ENCODE measurements around the gene TGFBI. TPM values are rescaled to one million over a fixed set of nuclear protein-coding genes. Genes with fewer than 3 reads are reported as not detected.

Gene TGFBI
- total RNA-seq, 2 experiments from 2014 or later = 0.58 to 0.97 TPM

DNA sequence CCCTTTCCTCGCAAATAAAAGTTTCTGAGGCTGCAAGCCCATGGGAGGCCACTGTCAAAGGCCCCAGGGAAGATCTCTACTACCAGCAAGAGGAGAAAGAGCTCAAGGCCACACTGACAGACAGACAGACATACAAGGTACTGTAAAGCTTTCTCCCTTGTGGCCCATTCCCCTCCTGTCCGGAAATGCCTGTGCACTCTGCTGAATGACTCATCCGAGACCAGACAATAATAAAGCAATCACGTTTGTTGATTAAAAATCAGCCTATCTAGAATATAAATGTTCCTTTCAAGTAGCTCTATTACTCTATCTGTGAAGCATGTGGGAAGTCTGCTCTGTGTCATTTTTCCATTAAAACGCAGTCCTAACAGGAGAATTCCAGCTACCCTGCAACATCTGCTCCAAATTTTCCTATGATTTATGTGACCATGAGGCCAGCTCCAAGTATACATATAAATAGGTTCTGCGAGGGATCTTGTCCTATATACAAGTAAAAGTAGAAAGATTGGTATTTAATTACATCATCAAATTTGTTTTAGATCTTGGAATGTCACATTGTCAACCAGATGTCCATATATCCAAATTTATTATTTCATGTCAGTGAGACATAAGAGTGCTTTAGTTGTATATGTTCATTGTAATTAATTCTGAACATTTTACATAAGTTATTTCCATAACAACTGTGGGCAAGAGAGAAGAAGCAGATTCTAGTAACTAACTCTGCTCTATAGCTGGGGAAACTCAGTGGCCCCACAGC, 34.7 kb upstream of the TGFBI start:
- Mint-ChIP-seq H3K9me3 (no peaks in the 10 kb centered on the region), H3K27ac (no peak overlapping the region), H3K36me3 (no peaks in the 10 kb centered on the region), H3K4me1 (ENCODE audit: low read depth) (no peaks in the 10 kb centered on the region), H3K4me3 (no peak overlapping the region), H3K27me3 (peaks cover 9% of the 10 kb centered on the region)
- CTCF ChIA-PET = no interaction called here
- no peak for DNase-seq
- intact Hi-C loops (cut with micrococcal nuclease) = no loop called here
- POLR2A ChIA-PET = no interaction called here

DNA sequence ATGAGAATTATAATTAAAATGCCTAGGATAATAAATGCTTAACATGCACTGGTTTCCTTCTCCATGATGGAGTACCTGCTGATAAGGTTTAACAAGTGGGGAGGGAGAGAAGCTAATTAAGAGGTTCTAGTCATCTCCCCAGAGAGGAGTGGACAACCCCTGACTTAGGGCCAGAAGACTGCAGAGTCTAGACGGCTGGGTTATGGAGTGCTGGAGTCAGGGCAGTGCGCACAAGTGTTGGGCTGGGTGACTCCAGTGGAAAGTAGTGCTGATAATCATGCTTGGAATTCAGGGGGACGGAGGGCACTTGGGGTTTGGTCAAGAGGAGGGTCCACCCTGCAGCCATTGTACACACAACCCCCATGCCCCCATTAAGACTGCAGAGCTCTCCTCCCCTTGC, 32.8 kb upstream of the TGFBI start:
- Mint-ChIP-seq H3K27ac (no peak overlapping the region), H3K4me1 (ENCODE audit: low read depth) (no peaks in the 10 kb centered on the region), H3K4me3 (no peak overlapping the region), H3K27me3 (no peaks in the 10 kb centered on the region), H3K36me3 (no peaks in the 10 kb centered on the region), H3K9me3 (no peaks in the 10 kb centered on the region)
- DNase-seq = no peak
- intact Hi-C loops (cut with micrococcal nuclease) = no loop called here
- ChIA-PET POLR2A (no interaction called here), CTCF (no interaction called here)

DNA sequence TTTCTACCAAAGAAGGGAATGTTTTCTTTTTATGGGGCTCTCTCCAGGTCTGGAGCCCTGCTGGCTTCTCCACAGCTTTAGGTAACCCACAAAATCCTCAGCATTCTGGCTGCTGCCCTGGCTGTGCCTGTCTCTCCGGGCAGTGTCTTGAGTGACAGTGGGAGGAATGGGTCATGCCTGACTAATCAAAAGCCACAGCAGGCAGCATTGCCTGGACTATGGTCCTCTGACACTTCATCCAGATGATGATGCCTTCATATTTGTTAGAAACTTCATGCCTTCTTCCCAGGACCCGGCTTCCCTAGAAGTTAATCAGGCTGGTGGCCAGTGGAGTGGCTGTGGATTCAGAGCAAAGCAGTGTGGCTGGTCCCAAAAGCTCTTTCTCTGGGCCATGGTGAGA, 32.2 kb upstream of the TGFBI start:
- intact Hi-C loops (cut with micrococcal nuclease) = no loop called here
- Mint-ChIP-seq H3K4me3 (no peak overlapping the region), H3K27ac (no peak overlapping the region), H3K9me3 (no peaks in the 10 kb centered on the region), H3K4me1 (ENCODE audit: low read depth) (no peaks in the 10 kb centered on the region), H3K36me3 (no peaks in the 10 kb centered on the region), H3K27me3 (no peaks in the 10 kb centered on the region)
- CTCF ChIA-PET = no interaction called here
- DNase-seq = no peak
- POLR2A ChIA-PET = no interaction called here

DNA sequence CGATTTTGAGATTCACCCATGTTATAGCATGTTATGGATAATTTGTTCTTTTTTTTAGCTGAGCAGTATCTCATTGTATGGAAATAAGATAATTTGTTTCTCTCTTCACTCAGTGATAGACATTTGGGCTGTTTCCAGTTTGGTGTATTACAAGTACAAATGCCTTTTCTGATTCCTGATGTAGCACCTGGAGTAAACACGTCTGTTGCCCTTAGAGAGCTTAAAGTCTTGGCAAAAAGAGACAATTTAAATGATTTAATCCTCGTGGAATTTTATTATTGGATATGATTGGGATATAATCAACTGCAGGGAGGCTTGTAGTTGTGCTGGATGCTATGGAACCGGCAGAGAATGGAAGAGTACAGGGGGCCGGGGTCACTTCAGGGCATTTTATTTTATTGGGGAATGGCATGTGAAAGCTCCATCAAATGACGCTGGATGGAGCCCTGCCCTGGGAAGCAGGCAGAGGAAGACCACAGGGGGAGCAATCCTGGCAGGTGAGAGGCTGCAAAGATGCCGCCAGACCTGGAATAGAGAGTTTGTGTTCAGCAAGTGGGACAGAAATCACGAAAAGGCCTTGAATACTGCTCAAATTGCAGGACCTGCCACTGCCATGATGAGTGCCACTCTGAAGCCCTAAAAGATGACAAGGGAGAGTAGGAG, 31.0 kb upstream of the TGFBI start:
- H3K27ac Mint-ChIP-seq = no peak overlapping the region
- no peak for DNase-seq
- H3K4me1 Mint-ChIP-seq (ENCODE audit: low read depth) = no peaks in the 10 kb centered on the region
- ChIA-PET CTCF (no interaction called here), POLR2A (no interaction called here)
- H3K4me3 Mint-ChIP-seq = no peak overlapping the region
- no peaks in the 10 kb centered on the region for H3K9me3 Mint-ChIP-seq
- intact Hi-C loops (cut with micrococcal nuclease) = no loop called here
- no peaks in the 10 kb centered on the region for H3K27me3 Mint-ChIP-seq
- H3K36me3 Mint-ChIP-seq = no peaks in the 10 kb centered on the region

DNA sequence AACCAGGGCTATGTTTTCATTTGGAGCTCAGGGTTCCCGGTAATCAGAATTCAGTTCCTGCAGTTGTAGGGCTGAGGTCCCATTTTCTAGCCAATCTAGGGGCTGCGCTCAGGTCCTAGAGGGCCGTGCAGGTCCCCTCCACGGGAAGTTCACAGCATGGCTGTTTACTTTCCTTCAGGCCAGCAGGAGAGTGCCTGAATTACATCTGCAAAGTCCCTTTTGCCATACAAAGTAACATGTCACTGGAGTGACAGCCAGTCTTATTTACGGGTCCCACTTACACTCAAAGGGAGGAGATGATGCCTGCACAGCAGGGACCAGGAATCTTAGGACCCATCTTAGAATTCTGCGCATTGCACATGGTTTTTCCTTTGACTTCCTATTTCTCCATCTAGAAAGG, 29.9 kb upstream of the TGFBI start:
- H3K9me3 Mint-ChIP-seq = no peaks in the 10 kb centered on the region

DNA sequence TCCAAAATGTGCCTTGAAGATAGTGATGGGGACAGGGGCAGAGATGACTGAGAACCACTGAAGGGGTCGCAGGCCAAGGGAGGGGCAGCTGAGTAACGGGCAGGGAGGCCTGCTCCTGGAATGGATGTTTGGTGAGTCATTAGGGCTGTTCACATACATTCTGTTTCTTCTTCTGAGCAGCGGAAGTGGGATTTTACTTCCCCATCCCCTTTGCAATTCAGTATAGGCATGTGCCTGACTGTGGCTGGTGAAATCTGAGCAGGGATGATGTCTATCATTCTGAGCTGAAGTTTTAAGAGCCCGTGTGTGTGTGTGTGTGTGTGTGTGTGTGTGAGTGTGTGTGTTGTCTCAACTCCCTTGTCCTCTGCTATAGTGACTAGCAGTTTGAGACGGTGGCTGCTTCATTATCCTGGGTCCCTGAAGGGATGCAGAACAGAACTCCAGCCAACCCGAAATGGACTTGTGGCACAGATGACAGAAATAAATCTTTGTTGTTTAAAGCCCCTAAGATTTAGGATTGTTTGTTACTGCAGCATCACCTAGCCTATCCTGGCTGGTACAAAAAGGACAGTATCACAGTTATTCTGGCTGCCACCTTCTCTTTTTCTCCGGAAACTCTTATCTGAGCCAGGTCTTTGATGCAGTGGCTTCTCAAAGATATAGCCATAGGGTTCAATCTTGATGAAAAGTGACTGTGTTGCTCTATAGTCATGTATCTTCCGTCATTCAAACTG, 29.2 kb upstream of the TGFBI start:
- H3K4me1 Mint-ChIP-seq (ENCODE audit: low read depth) = no peaks in the 10 kb centered on the region
- intact Hi-C loops (cut with micrococcal nuclease) = no loop called here
- POLR2A ChIA-PET = no interaction called here

More for the DNA sequence above, 29.9 kb upstream of the TGFBI start:
- Mint-ChIP-seq H3K4me3 (no peak overlapping the region), H3K27me3 (no peaks in the 10 kb centered on the region), H3K27ac (no peak overlapping the region), H3K36me3 (no peaks in the 10 kb centered on the region), H3K4me1 (ENCODE audit: low read depth) (no peaks in the 10 kb centered on the region)
- no peak for DNase-seq
- ChIA-PET CTCF (no interaction called here), POLR2A (no interaction called here)
- intact Hi-C loops (cut with micrococcal nuclease) = no loop called here

DNA sequence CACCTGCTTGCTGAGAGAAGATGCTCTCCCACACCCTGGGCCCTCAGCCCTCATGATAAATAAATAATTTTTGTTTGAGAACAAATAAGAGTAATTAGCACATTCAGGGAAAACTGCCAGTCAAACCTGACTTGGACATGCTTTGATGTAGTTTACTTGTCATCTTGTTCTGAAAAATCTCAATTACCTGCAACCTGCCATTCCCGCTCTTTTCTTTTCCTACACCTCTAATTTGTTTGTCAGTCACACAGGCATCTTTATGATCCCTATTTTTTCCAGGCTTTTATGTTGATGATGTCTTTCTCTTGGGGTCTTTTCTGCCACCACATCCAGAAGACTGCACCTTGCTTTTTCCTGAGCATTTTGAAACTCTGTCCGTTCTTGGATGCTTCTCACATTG, 28.6 kb upstream of the TGFBI start:
- intact Hi-C loops (cut with micrococcal nuclease) = no loop called here
- Mint-ChIP-seq H3K27me3 (no peaks in the 10 kb centered on the region), H3K4me1 (ENCODE audit: low read depth) (no peaks in the 10 kb centered on the region), H3K9me3 (no peaks in the 10 kb centered on the region), H3K27ac (no peak overlapping the region), H3K4me3 (no peak overlapping the region), H3K36me3 (no peaks in the 10 kb centered on the region)
- ChIA-PET CTCF (no interaction called here), POLR2A (no interaction called here)
- DNase-seq = no peak

More for the DNA sequence above, 29.2 kb upstream of the TGFBI start:
- no peaks in the 10 kb centered on the region for H3K27me3 Mint-ChIP-seq
- no peak overlapping the region for H3K27ac Mint-ChIP-seq
- H3K36me3 Mint-ChIP-seq = no peaks in the 10 kb centered on the region
- no peaks in the 10 kb centered on the region for H3K9me3 Mint-ChIP-seq
- no peak for DNase-seq
- H3K4me3 Mint-ChIP-seq = no peak overlapping the region
- CTCF ChIA-PET = no interaction called here

DNA sequence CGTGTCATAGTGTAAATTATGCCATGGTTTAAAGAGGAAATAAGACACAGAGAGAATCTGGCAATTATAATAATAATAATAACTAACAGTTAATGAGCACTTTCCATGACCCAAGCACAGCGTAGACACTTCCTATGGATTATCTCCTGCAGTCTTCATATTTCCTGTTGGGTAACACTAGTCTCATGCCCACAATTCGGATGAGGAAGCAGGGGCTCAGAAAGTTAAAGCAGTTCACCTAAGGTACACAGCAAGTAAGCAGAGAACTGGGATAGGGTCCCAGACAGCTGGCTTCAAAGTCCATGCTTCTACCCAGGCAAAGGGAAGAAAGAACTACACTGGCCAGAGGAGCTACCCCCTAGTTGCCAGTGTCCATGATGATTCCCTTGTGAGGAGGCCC, 27.9 kb upstream of the TGFBI start:
- POLR2A ChIA-PET = no interaction called here

DNA sequence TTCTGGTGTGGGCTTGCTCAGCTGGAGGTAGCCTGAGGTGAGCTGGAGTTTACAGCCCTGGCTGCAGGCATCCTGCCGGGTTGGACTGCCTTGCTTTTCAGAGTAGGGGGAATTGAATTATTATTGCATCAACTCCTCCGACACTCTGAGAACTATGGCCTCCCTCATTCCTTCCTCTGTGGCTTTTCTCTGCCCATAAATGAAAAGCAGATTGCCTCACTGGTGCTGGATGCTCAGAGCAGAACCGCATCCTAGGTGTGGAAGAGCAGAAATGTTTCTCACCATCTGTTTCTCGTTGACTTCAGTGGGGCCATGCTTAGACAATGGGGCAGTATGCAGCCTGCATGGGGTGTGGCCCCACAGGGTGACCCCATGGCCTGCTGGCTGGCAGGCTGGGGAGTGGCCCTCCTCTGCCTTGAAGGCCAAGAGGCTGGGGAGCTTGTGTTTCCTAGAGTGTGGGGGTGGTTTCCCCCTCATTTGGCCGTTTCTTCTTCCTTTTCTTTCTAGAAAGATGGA, 27.3 kb upstream of the TGFBI start:
- no peaks in the 10 kb centered on the region for H3K27me3 Mint-ChIP-seq
- H3K4me1 Mint-ChIP-seq (ENCODE audit: low read depth) = no peaks in the 10 kb centered on the region
- DNase-seq = no peak
- H3K27ac Mint-ChIP-seq = no peak overlapping the region
- H3K36me3 Mint-ChIP-seq = no peaks in the 10 kb centered on the region
- intact Hi-C loops (cut with micrococcal nuclease) = no loop called here
- ChIA-PET POLR2A (interaction anchor here (0.5 kb wide), 1 partner anchor 23 kb away, joined by 5 read pairs; no protein-coding TSS in a partner anchor), CTCF (interaction anchor here (1.2 kb wide), 1 partner anchor 23 kb away, joined by 3 read pairs; no protein-coding TSS in a partner anchor)
- no peaks in the 10 kb centered on the region for H3K9me3 Mint-ChIP-seq
- H3K4me3 Mint-ChIP-seq = no peak overlapping the region

More for the DNA sequence above, 27.9 kb upstream of the TGFBI start:
- Mint-ChIP-seq H3K4me1 (ENCODE audit: low read depth) (no peaks in the 10 kb centered on the region), H3K27ac (no peak overlapping the region), H3K36me3 (no peaks in the 10 kb centered on the region), H3K9me3 (no peaks in the 10 kb centered on the region), H3K4me3 (no peak overlapping the region), H3K27me3 (no peaks in the 10 kb centered on the region)
- CTCF ChIA-PET = no interaction called here
- no peak for DNase-seq
- intact Hi-C loops (cut with micrococcal nuclease) = no loop called here

DNA sequence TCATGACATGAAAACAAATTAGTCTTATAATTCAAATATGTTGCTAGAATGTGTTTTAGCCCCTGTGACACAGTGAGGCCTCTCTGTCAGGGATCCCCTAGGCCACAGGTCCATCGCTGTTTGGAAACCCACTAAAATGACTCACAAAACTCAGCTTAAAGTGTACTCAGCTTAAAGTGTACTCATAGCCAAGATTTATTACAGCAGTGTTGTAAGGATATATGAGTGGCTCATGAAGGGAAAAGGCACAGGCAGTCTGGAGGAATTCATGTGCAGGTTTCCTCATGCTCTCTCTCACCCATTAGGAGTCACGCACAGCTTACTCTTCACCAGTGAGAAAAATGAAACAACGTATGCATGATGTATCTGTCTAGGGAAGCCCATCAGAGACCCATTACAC, 24.4 kb upstream of the TGFBI start:
- Mint-ChIP-seq H3K4me3 (no peak overlapping the region), H3K27ac (no peak overlapping the region), H3K4me1 (ENCODE audit: low read depth) (no peaks in the 10 kb centered on the region), H3K27me3 (no peaks in the 10 kb centered on the region), H3K9me3 (no peaks in the 10 kb centered on the region), H3K36me3 (no peaks in the 10 kb centered on the region)
- POLR2A ChIA-PET = no interaction called here
- no peak for DNase-seq
- intact Hi-C loops (cut with micrococcal nuclease) = no loop called here
- CTCF ChIA-PET = no interaction called here

DNA sequence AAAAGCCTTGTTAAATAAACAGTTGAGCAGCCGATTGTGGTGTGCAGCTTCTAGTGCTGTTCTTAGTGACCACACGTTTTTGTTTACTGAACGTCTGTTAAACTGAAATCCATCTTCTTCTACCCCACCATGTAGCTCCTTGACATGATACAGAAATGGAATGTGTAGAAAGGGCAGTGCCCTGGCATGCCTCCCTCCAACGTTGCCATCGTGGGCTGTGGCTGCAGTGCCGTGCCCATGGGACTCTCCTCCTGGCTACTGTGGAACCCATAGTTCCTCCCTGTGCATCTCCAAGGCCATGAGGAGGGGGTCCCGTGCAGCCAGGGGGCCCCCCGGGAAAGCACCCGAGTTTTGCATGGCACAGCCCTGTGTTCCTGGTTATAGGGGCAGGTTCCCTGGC, 23.3 kb upstream of the TGFBI start:
- DNase-seq = no peak
- Mint-ChIP-seq H3K4me3 (no peak overlapping the region), H3K9me3 (no peaks in the 10 kb centered on the region), H3K27me3 (peaks cover 2% of the 10 kb centered on the region), H3K27ac (no peak overlapping the region), H3K4me1 (ENCODE audit: low read depth) (no peaks in the 10 kb centered on the region), H3K36me3 (no peaks in the 10 kb centered on the region)
- ChIA-PET CTCF (no interaction called here), POLR2A (no interaction called here)
- intact Hi-C loops (cut with micrococcal nuclease) = no loop called here

DNA sequence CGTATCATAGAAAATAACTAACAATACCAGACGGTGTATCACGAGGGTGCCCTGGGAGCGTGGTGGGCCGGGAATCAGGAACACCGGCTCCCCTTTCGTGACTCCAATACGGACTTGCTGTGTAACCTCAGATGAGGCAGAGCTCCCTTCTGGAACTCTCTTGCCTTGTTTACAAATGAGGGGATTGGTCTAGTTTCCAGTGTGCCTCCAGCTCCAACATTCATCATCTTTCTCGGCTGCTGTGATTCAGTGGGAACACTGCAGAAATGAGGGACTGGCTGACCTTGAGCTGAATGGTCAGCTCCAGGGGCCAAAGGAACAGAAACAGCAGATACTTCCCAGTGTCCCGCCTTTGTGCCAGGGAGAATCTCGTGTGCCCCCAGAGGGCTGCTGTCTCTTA, 22.6 kb upstream of the TGFBI start:
- DNase-seq = no peak
- peaks cover 2% of the 10 kb centered on the region for H3K27me3 Mint-ChIP-seq
- POLR2A ChIA-PET = no interaction called here

More for the DNA sequence above, 22.6 kb upstream of the TGFBI start:
- no peak overlapping the region for H3K4me3 Mint-ChIP-seq
- CTCF ChIA-PET = interaction anchor here (0.7 kb wide), 2 partner anchors 17 to 390 kb away, joined by 3 read pairs; no protein-coding TSS in a partner anchor
- intact Hi-C loops (cut with micrococcal nuclease) = no loop called here
- H3K36me3 Mint-ChIP-seq = no peaks in the 10 kb centered on the region
- no peak overlapping the region for H3K27ac Mint-ChIP-seq
- no peaks in the 10 kb centered on the region for H3K4me1 Mint-ChIP-seq (ENCODE audit: low read depth)
- no peaks in the 10 kb centered on the region for H3K9me3 Mint-ChIP-seq
